UCSD-AML1 (cell line): ENCODE results near the gene PTTG1.
"Not testable (repeated sequence)": the region's sequence is repeated elsewhere in the genome, so short reads cannot be mapped to it uniquely, and the experiment has no call there.

ENCODE experiments used
- DNase-seq: peaks from one replicate; lab custom pipeline; 2025; ENCODE audit not compliant: unreplicated experiment; lab: John Stamatoyannopoulos, UW

The PTTG1 gene

GRCh38 chr5:160420331-160420610 lies 1.4 kb upstream of the PTTG1 start:
- no peak for DNase-seq

GRCh38 chr5:160423099-160423498 lies 1.4 kb downstream of the PTTG1 start:
- no peak for DNase-seq

GRCh38 chr5:160427607-160428006 lies 6.0 kb downstream of the PTTG1 start:
- no peak for DNase-seq

GRCh38 chr5:160432196-160432595 lies 10.5 kb downstream of the PTTG1 start:
- DNase-seq: no peak

GRCh38 chr5:160432787-160433186 lies 11.1 kb downstream of the PTTG1 start:
- DNase-seq: no peak

GRCh38 chr5:160434022-160434531 lies 12.4 kb downstream of the PTTG1 start:
- no peak for DNase-seq

- no peak for DNase-seq
Measured at GRCh38 chr5:160435532-160435931, 13.9 kb downstream of the PTTG1 start.

- no peak for DNase-seq
Measured at GRCh38 chr5:160436017-160436416, 14.4 kb downstream of the PTTG1 start.

GRCh38 chr5:160436661-160437060 lies 15.0 kb downstream of the PTTG1 start:
- DNase-seq: not testable (repeated sequence)

GRCh38 chr5:160437271-160437670 lies 15.6 kb downstream of the PTTG1 start:
- DNase-seq: no peak

GRCh38 chr5:160438316-160439204 lies 16.9 kb downstream of the PTTG1 start:
- DNase-seq: peak; percentile 62

GRCh38 chr5:160439205-160439600 lies 17.5 kb downstream of the PTTG1 start:
- DNase-seq: peak; percentile 89

GRCh38 chr5:160441311-160441781 lies 19.7 kb downstream of the PTTG1 start:
- peak; percentile 22 for DNase-seq

GRCh38 chr5:160442824-160443431 lies 21.3 kb downstream of the PTTG1 start:
- no peak for DNase-seq

- no peak for DNase-seq
Measured at GRCh38 chr5:160444407-160444806, 22.8 kb downstream of the PTTG1 start.

- no peak for DNase-seq
Measured at GRCh38 chr5:160445132-160445531, 23.5 kb downstream of the PTTG1 start.

GRCh38 chr5:160445751-160446150 lies 24.1 kb downstream of the PTTG1 start:
- no peak for DNase-seq

- DNase-seq: no peak
Measured at GRCh38 chr5:160448886-160449285, 27.2 kb downstream of the PTTG1 start.

- DNase-seq: no peak
Measured at GRCh38 chr5:160449458-160449857, 27.8 kb downstream of the PTTG1 start.

GRCh38 chr5:160450164-160450932 lies 28.7 kb downstream of the PTTG1 start:
- no peak for DNase-seq

GRCh38 chr5:160451281-160451680 lies 29.6 kb downstream of the PTTG1 start:
- DNase-seq: no peak

GRCh38 chr5:160452036-160452435 lies 30.4 kb downstream of the PTTG1 start:
- DNase-seq: no peak
